EL (cell line): ENCODE measurements around the gene LCN15.

Experiments
- DNase-seq: peaks from one replicate; pipeline ENCODE4 v3.0.0-alpha.2; 2016

LCN15 gene

DNA sequence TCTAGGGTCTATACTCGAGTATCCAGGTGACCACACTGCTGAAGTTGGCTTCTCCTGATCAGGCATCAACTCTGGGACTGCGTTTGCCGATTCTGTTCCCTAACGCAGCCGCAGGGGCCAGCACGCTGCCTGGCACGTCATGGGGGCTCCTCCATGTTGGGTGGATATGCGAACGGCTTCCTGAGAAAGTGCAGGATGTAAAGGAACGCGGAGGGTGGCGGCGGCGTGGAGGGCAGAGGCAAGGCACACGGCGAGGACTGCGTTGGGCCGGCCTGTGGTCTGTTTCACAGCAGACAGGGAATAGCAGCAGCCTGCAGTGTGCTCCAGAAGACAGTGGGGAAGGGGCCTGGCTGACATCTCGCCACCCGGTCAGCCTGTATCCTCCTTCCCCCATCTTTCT, 25.4 kb downstream of the LCN15 start:
- DNase-seq: no peak

- DNase-seq: no peak
These were observed 28.4 kb downstream of the LCN15 start for GRCh38 chr9:136735812-136736480.

GRCh38 chr9:136734837-136735496, 29.4 kb downstream of the LCN15 start:
- no peak for DNase-seq

DNA sequence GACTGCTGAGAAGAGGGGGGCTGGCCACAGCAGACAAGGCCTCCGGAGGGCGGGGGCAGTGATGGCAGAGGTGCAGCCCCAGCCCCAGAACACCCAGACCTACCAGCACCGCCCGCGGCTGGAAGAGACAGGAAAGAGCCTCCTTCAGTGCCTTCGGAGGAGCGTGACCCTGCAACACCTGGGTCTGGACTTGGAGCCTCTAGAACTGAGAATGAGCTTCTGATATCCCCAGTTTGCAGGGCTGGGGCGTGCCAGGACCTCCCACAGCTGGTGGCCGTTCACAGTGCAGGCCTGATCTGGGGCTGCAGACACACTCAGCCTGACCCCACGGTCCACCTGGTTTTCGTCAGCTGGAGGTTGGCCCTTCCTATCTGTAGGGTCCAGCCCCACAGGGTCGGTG, 30.7 kb downstream of the LCN15 start:
- no peak for DNase-seq

- no peak for DNase-seq
These were observed 31.7 kb downstream of the LCN15 start for GRCh38 chr9:136732444-136733178.

GRCh38 chr9:136729926-136730325, 34.4 kb downstream of the LCN15 start:
- no peak for DNase-seq

GRCh38 chr9:136729144-136729543, 35.2 kb downstream of the LCN15 start:
- DNase-seq: no peak

DNA sequence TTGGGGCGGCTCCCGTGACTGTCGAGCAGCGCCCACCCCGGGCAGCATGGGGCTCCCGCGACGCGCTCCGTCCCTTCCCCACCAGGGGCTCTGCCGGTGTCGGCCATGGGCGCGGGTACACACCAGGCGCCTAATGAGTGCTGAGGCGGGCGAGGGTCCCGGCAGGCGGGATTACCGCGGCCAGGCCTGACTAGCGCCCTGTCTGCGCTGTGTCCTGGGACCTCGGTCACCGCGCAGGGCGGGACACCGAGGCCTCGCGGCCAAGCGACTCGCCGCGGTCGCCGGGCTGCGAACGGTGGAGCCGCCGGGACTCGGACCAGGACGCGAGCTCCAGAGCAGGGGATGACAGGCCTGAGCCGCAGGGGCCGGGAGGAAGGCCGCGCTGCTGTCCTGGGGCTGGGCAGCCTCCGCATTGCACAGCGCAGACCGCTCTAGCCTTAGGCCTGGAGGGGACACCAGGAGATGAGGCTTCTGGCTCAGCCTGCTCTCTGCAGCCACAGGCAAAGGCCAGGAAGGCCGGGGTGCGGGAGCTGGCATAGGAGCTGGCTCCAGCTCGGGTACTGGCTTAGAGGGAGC, 35.7 kb downstream of the LCN15 start:
- peak; percentile 59 for DNase-seq

DNA sequence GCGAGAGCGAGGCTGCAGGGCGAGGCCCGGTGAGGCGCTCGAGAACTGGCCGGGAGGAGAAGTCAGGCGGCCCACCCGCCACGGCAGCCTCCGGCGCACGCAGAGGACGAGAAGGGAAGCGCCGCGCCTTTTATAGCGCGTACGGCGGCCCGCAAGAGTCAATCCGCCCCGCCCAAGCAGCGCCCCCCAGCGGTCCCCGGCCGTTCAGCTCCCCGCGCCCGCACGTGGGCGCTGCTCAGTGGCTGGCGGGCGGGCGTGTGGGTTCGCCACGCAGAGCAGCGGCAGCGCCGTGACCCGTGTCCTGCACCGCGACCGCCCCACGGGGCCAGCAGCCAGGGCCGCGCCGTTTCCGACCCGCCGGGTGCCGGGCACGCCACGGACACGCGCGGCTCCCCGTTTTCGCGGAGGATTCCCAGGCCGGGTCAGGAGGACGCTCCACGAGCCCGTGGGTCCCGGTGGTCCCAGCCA, 36.2 kb downstream of the LCN15 start:
- DNase-seq: peak; percentile 87

GRCh38 chr9:136726631-136727191, 37.6 kb downstream of the LCN15 start:
- no peak for DNase-seq

- DNase-seq: no peak
These were observed 38.2 kb downstream of the LCN15 start for GRCh38 chr9:136726118-136726517.

DNA sequence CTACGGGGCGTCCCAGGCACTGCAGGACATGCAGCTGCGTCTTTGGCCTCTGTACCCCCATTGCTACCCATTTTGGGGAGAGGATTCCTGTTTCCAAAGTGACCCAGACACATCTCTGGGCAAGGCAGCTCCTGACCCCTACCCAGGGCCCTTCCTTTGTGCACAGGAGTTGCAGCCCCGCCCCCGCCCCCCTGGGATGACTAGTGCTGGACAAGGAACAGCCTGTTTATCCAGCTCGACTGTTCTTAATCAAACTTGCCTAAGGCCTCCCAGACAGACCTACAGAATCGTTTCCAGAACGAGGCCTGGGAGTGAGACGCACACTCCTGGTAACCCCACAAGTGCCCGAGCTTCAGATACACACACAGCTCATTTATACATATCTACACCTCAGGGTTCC, 38.7 kb downstream of the LCN15 start:
- peak; percentile 69 for DNase-seq

DNA sequence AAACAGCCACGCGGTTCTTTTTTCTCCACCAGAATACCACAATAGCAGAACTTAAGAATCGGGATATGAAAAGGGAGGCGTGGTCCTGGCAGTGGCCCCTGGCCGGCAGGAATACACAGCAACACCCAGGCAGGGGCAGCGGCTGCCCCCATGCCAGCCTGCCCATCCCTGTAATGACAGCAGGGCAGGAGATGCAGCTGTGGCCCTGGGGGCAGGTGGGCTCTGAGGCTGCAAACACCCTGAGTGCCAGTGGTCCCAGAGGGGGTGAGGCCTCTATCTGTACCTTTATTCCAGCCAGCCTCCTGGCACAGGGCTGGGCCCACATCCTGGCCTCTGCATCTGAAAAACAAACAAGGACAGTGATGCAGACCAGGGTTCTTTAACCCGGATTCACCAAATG, 39.5 kb downstream of the LCN15 start:
- DNase-seq: no peak

DNA sequence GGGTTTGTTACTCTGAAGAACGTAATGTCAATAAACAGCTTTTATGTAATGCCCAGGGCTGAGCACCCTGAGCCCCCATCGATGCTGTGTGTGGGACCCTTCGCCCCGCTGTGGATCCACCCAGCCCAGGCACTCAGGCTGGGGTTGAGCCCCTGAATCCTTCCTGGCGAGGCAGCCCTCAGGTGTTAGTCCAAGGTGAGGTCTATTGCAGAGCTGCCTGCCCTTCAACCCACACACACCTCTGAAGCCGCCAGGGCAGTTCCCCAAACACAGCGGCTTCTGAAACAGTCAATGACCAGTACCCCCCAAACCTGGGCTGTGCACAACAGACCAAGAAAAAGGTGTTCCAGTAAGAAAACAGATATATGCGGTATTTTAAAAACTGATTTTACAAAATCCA, 40.3 kb downstream of the LCN15 start:
- DNase-seq: no peak

- no peak for DNase-seq
These were observed 40.8 kb downstream of the LCN15 start for GRCh38 chr9:136723362-136723976.

DNA sequence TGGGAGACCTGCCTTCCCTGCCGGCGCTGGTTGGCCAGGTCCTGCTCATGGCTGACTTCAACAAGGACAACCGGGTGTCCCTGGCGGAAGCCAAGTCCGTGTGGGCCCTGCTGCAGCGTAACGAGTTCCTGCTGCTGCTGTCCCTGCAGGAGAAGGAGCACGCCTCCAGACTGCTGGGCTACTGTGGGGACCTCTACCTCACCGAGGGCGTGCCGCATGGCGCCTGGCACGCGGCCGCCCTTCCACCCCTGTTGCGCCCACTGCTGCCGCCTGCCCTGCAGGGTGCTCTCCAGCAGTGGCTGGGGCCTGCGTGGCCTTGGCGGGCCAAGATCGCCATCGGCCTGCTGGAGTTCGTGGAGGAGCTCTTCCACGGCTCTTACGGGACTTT, 41.4 kb downstream of the LCN15 start:
- no peak for DNase-seq

- DNase-seq: no peak
These were observed 42.0 kb downstream of the LCN15 start for GRCh38 chr9:136722093-136722968.

DNA sequence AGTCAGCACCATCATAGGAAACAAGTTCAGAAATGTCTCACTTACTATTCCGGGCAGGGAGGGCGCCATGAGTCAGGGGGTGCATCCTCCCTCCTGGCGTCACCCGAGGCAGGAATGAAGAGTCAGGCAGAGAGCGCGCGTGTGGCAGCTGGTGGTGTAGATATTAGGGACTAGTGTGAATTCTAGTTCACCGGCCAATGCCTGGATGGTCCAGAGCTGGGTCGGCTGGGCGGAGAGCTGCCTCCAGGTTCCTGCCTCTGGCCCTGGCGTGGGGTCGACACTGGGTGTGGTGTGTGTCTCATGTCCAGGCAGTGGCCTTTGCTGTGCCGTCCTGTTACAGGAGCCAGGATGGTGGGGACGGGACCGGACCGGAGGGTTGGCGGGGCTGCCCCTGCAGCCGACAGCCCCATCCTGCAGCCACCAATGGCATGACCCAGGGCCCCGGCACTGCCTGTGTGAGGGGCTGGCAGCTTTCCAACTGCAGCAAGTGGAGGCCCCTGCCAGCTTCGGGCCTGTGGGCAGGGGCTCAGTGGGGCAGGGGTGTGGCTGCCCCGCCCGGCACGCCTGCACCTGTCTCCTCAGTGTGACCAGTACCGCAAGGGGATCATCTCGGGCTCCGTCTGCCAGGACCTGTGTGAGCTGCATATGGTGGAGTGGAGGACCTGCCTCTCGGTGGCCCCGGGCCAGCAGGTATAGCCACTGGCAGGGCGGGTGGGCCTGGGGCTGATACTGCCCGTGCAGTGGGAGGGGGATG, 42.8 kb downstream of the LCN15 start:
- DNase-seq: peak; percentile 79

- no peak for DNase-seq
These were observed 43.4 kb downstream of the LCN15 start for GRCh38 chr9:136720898-136721338.

DNA sequence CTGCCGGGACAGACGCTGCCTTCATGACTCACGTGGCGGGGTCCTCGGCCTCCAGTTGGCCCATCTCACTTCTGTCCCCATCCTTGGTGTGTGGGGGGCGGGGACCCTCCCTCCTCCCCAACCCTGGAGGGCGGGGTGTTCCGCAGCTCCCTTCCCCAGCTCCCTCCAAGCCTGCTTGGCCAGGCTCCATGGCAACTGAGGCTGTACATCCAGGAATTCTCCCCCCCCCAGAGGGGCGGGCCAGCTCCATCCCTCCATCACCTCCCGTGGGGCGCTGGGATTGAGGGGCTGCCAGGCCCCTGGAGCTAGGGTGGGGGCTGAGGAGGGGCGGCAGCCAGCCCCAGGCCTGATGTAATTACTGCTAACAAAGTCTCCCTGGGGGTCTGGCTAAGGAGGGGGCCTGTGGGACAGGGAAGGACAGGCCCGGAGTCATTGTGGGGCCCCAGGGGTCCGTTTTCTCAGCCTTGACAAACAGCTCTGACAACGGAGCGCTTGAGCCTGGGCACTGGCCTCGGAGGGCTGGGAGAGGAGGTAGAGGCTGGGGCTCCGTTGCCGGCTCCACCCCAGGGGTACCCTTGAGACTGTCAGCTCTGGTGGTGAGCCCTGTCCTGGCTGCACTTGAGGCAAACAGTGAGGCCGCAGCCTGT, 43.9 kb downstream of the LCN15 start:
- no peak for DNase-seq
